ENCODE data around the gene DNAJB4.
"Not testable (repeated sequence)": the region's sequence is repeated elsewhere in the genome, so short reads cannot be mapped to it uniquely, and the experiment has no call there.

The DNAJB4 gene

GRCh38 chr1:77991638-77992037 lies 13.1 kb upstream of the DNAJB4 start:
- no peak for DNase-seq (ENCODE audit: low read depth)

- DNase-seq (ENCODE audit: low read depth), result no peak
Observed at GRCh38 chr1:77994117-77994705, 10.5 kb upstream of the DNAJB4 start.

- no peak for DNase-seq (ENCODE audit: low read depth)
Observed at GRCh38 chr1:77996734-77997133, 8.0 kb upstream of the DNAJB4 start.

GRCh38 chr1:78000536-78000935 lies 4.2 kb upstream of the DNAJB4 start:
- DNase-seq (ENCODE audit: low read depth), result not testable (repeated sequence)

- DNase-seq (ENCODE audit: low read depth), result no peak
Observed at GRCh38 chr1:78003070-78003746, 1.5 kb upstream of the DNAJB4 start.

- DNase-seq (ENCODE audit: low read depth), result no peak
Observed at GRCh38 chr1:78003882-78004718, 639 bp upstream of the DNAJB4 start.

GRCh38 chr1:78005448-78005722 lies 646 bp downstream of the DNAJB4 start:
- DNase-seq (ENCODE audit: low read depth), result no peak

GRCh38 chr1:78005755-78006154 lies 1.0 kb downstream of the DNAJB4 start:
- DNase-seq (ENCODE audit: low read depth), result no peak

GRCh38 chr1:78006521-78006920 lies 1.8 kb downstream of the DNAJB4 start:
- no peak for DNase-seq (ENCODE audit: low read depth)

- no peak for DNase-seq (ENCODE audit: low read depth)
Observed at GRCh38 chr1:78007677-78008341, 3.1 kb downstream of the DNAJB4 start.

GRCh38 chr1:78009276-78009675 lies 4.5 kb downstream of the DNAJB4 start:
- no peak for DNase-seq (ENCODE audit: low read depth)

GRCh38 chr1:78009836-78010235 lies 5.1 kb downstream of the DNAJB4 start:
- no peak for DNase-seq (ENCODE audit: low read depth)

GRCh38 chr1:78011050-78011449 lies 6.3 kb downstream of the DNAJB4 start:
- DNase-seq (ENCODE audit: low read depth), result no peak

GRCh38 chr1:78015148-78015547 lies 10.4 kb downstream of the DNAJB4 start:
- DNase-seq (ENCODE audit: low read depth), result no peak

GRCh38 chr1:78019024-78019423 lies 14.3 kb downstream of the DNAJB4 start:
- DNase-seq (ENCODE audit: low read depth), result no peak

GRCh38 chr1:78021134-78021533 lies 16.4 kb downstream of the DNAJB4 start:
- not testable (repeated sequence) for DNase-seq (ENCODE audit: low read depth)

GRCh38 chr1:78029793-78030192 lies 25.1 kb downstream of the DNAJB4 start:
- no peak for DNase-seq (ENCODE audit: low read depth)

- DNase-seq (ENCODE audit: low read depth), result no peak
Observed at GRCh38 chr1:78032996-78033796, 28.5 kb downstream of the DNAJB4 start.

GRCh38 chr1:78033797-78034172 lies 29.0 kb downstream of the DNAJB4 start:
- no peak for DNase-seq (ENCODE audit: low read depth)

GRCh38 chr1:78035121-78035520 lies 30.4 kb downstream of the DNAJB4 start:
- no peak for DNase-seq (ENCODE audit: low read depth)

- no peak for DNase-seq (ENCODE audit: low read depth)
Observed at GRCh38 chr1:78036450-78036849, 31.7 kb downstream of the DNAJB4 start.

- no peak for DNase-seq (ENCODE audit: low read depth)
Observed at GRCh38 chr1:78038071-78038470, 33.3 kb downstream of the DNAJB4 start.

All from stimulated activated CD8-positive, alpha-beta memory T cell treated with anti-CD3 and anti-CD28 coated beads, Interleukin-15, amount 100 ng/mL, for 24 hours (primary cell).